Measurements from ENCODE around the gene EXOG.

Gene EXOG

GRCh38 chr3:38511546-38511945 is 15.4 kb downstream of the EXOG start:
- no peak for DNase-seq

- DNase-seq = no peak
Measured at GRCh38 chr3:38515367-38515766, 19.2 kb downstream of the EXOG start.

GRCh38 chr3:38516669-38517068 is 20.5 kb downstream of the EXOG start:
- no peak for DNase-seq

GRCh38 chr3:38519000-38519399 is 22.9 kb downstream of the EXOG start:
- DNase-seq = no peak

- DNase-seq = no peak
Measured at GRCh38 chr3:38519651-38520050, 23.5 kb downstream of the EXOG start.

- peak in 2 of 4 experiments; percentile 8 to 33 for DNase-seq
Measured at GRCh38 chr3:38521391-38521987, 25.3 kb downstream of the EXOG start.

GRCh38 chr3:38522002-38522401 is 25.9 kb downstream of the EXOG start:
- no peak for DNase-seq

- DNase-seq = no peak
Measured at GRCh38 chr3:38524141-38524739, 28.1 kb downstream of the EXOG start.

- DNase-seq = no peak
Measured at GRCh38 chr3:38526792-38527191, 30.7 kb downstream of the EXOG start.

GRCh38 chr3:38528457-38528856 is 32.3 kb downstream of the EXOG start:
- no peak for DNase-seq

GRCh38 chr3:38532529-38532928 is 36.4 kb downstream of the EXOG start:
- DNase-seq = no peak

GRCh38 chr3:38533285-38533976 is 37.3 kb downstream of the EXOG start:
- no peak for DNase-seq

- no peak for DNase-seq
Measured at GRCh38 chr3:38534180-38534579, 38.0 kb downstream of the EXOG start.

GRCh38 chr3:38534604-38535003 is 38.5 kb downstream of the EXOG start:
- DNase-seq = no peak

- DNase-seq = no peak
Measured at GRCh38 chr3:38536671-38537070, 40.5 kb downstream of the EXOG start.

- no peak for DNase-seq
Measured at GRCh38 chr3:38538773-38539353, 42.7 kb downstream of the EXOG start.

- no peak for DNase-seq
Measured at GRCh38 chr3:38541806-38542205, 45.7 kb downstream of the EXOG start.

- no peak for DNase-seq
Measured at GRCh38 chr3:38542401-38543298, 46.5 kb downstream of the EXOG start.

- DNase-seq = no peak
Measured at GRCh38 chr3:38543586-38543985, 47.4 kb downstream of the EXOG start.

GRCh38 chr3:38544926-38545325 is 48.8 kb downstream of the EXOG start:
- no peak for DNase-seq

GRCh38 chr3:38545550-38545949 is 49.4 kb downstream of the EXOG start:
- DNase-seq = no peak

GRCh38 chr3:38545983-38546382 is 49.8 kb downstream of the EXOG start:
- DNase-seq = no peak
